GM23338 (cell line): ENCODE results near the gene THSD7A.

ENCODE experiments used
- CREB1 ChIP-seq: fragments of 250-450 bp; sonication (Bioruptor Pico); IDR thresholded peaks from 2 replicates; pipeline ENCODE4 v1.5.0; 2020; ENCODE audit warnings: low read depth, mild to moderate bottlenecking, moderate library complexity
- EZH2 ChIP-seq: fragments of 200-600 bp; sonication (generic); IDR thresholded peaks from one replicate; pipeline ENCODE4 v1.8.0; 2017; ENCODE audit warnings: antibody characterized with exemption, mild to moderate bottlenecking, low read depth; ENCODE audit not compliant: unreplicated experiment
- EZH2phosphoT487 ChIP-seq: fragments of 200-600 bp; sonication (generic); IDR thresholded peaks from one replicate; pipeline ENCODE4 v1.8.1; 2018; ENCODE audit warnings: antibody characterized with exemption; ENCODE audit not compliant: unreplicated experiment
- JUNB ChIP-seq: IDR thresholded peaks from one replicate; pipeline ENCODE4 v1.6.1; 2016; ENCODE audit warnings: antibody characterized with exemption; ENCODE audit not compliant: unreplicated experiment
- POLR2AphosphoS5 ChIP-seq: IDR thresholded peaks from 2 replicates; pipeline ENCODE4 v1.6.1; 2016; ENCODE audit warnings: antibody characterized with exemption, low read depth
- ZNF114 ChIP-seq: fragments of 250-450 bp; sonication (Bioruptor Pico); IDR thresholded peaks from 2 replicates; pipeline ENCODE4 v1.5.0; 2020; ENCODE audit warnings: mild to moderate bottlenecking, moderate library complexity
- ZNF331 ChIP-seq: fragments of 250-450 bp; sonication (Bioruptor Pico); IDR thresholded peaks from 2 replicates; pipeline ENCODE4 v1.5.0; 2020; ENCODE audit warnings: low read depth, mild to moderate bottlenecking, moderate library complexity
- TF ChIP-seq, protein P1 (sequence below), 2 experiments: fragments of 200-600 bp in 1 of 2; sonication (generic) in 1 of 2; conservative IDR thresholded peaks; 2 replicates each; pipeline versions ENCODE4 v1.5.1 to v1.6.1; 2016 to 2017; ENCODE audit warnings: antibody characterized with exemption in 2 of 2, low read depth in 2 of 2, mild to moderate bottlenecking in 2 of 2, moderate library complexity in 1 of 2
- TF ChIP-seq, protein P2 (sequence below): IDR thresholded peaks from one replicate; pipeline ENCODE4 v1.6.1; 2018; ENCODE audit warnings: antibody characterized with exemption; ENCODE audit not compliant: unreplicated experiment
- TF ChIP-seq, protein P3 (sequence below): IDR thresholded peaks from 2 replicates; pipeline ENCODE4 v1.6.1; 2016; ENCODE audit warnings: antibody characterized with exemption

DNA sequence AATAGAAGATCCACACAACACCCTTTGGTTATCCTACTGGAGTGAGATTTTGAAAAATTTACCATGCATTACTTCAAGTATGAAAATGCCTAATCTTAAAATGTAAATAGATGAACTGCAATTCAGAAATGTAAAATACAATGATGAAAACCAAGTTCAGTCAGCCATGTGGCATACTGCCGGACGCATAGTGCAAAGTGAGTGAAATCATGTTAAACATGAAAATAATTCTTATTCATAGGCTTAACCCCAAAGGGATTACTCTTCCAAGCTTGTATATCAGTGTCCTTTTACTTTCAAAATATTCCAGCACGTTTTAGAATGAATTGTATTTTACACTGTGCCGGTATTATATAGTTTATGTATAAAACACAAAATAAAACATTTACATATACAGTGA, 99.8 kb downstream of the THSD7A start:
- TF ChIP-seq, protein P1, sequence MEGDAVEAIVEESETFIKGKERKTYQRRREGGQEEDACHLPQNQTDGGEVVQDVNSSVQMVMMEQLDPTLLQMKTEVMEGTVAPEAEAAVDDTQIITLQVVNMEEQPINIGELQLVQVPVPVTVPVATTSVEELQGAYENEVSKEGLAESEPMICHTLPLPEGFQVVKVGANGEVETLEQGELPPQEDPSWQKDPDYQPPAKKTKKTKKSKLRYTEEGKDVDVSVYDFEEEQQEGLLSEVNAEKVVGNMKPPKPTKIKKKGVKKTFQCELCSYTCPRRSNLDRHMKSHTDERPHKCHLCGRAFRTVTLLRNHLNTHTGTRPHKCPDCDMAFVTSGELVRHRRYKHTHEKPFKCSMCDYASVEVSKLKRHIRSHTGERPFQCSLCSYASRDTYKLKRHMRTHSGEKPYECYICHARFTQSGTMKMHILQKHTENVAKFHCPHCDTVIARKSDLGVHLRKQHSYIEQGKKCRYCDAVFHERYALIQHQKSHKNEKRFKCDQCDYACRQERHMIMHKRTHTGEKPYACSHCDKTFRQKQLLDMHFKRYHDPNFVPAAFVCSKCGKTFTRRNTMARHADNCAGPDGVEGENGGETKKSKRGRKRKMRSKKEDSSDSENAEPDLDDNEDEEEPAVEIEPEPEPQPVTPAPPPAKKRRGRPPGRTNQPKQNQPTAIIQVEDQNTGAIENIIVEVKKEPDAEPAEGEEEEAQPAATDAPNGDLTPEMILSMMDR (conservative IDR thresholded peaks at IDR 0.05; ENCODE audit: low read depth in 2 of 2), result no peak
- TF ChIP-seq, protein P2, sequence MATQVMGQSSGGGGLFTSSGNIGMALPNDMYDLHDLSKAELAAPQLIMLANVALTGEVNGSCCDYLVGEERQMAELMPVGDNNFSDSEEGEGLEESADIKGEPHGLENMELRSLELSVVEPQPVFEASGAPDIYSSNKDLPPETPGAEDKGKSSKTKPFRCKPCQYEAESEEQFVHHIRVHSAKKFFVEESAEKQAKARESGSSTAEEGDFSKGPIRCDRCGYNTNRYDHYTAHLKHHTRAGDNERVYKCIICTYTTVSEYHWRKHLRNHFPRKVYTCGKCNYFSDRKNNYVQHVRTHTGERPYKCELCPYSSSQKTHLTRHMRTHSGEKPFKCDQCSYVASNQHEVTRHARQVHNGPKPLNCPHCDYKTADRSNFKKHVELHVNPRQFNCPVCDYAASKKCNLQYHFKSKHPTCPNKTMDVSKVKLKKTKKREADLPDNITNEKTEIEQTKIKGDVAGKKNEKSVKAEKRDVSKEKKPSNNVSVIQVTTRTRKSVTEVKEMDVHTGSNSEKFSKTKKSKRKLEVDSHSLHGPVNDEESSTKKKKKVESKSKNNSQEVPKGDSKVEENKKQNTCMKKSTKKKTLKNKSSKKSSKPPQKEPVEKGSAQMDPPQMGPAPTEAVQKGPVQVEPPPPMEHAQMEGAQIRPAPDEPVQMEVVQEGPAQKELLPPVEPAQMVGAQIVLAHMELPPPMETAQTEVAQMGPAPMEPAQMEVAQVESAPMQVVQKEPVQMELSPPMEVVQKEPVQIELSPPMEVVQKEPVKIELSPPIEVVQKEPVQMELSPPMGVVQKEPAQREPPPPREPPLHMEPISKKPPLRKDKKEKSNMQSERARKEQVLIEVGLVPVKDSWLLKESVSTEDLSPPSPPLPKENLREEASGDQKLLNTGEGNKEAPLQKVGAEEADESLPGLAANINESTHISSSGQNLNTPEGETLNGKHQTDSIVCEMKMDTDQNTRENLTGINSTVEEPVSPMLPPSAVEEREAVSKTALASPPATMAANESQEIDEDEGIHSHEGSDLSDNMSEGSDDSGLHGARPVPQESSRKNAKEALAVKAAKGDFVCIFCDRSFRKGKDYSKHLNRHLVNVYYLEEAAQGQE, result no peak
- TF ChIP-seq EZH2 (no peak), EZH2phosphoT487 (no peak), POLR2AphosphoS5 (no peak), ZNF331 (no peak), ZNF114 (no peak), JUNB (no peak), CREB1 (CRISPR knock-in tag) (no peak)
- TF ChIP-seq, protein P3, sequence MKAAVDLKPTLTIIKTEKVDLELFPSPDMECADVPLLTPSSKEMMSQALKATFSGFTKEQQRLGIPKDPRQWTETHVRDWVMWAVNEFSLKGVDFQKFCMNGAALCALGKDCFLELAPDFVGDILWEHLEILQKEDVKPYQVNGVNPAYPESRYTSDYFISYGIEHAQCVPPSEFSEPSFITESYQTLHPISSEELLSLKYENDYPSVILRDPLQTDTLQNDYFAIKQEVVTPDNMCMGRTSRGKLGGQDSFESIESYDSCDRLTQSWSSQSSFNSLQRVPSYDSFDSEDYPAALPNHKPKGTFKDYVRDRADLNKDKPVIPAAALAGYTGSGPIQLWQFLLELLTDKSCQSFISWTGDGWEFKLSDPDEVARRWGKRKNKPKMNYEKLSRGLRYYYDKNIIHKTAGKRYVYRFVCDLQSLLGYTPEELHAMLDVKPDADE, result no peak
